HG03175 (cell line): ENCODE data around the gene LMAN2.

Source experiments
- ATAC-seq: cut with Tn5 transposase; IDR thresholded peaks from one replicate; pipeline ENCODE4 v1.9.1; 2021; ENCODE audit warnings: mild to moderate bottlenecking, moderate library complexity; ENCODE audit not compliant: unreplicated experiment

Gene LMAN2, protein sequence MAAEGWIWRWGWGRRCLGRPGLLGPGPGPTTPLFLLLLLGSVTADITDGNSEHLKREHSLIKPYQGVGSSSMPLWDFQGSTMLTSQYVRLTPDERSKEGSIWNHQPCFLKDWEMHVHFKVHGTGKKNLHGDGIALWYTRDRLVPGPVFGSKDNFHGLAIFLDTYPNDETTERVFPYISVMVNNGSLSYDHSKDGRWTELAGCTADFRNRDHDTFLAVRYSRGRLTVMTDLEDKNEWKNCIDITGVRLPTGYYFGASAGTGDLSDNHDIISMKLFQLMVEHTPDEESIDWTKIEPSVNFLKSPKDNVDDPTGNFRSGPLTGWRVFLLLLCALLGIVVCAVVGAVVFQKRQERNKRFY

DNA sequence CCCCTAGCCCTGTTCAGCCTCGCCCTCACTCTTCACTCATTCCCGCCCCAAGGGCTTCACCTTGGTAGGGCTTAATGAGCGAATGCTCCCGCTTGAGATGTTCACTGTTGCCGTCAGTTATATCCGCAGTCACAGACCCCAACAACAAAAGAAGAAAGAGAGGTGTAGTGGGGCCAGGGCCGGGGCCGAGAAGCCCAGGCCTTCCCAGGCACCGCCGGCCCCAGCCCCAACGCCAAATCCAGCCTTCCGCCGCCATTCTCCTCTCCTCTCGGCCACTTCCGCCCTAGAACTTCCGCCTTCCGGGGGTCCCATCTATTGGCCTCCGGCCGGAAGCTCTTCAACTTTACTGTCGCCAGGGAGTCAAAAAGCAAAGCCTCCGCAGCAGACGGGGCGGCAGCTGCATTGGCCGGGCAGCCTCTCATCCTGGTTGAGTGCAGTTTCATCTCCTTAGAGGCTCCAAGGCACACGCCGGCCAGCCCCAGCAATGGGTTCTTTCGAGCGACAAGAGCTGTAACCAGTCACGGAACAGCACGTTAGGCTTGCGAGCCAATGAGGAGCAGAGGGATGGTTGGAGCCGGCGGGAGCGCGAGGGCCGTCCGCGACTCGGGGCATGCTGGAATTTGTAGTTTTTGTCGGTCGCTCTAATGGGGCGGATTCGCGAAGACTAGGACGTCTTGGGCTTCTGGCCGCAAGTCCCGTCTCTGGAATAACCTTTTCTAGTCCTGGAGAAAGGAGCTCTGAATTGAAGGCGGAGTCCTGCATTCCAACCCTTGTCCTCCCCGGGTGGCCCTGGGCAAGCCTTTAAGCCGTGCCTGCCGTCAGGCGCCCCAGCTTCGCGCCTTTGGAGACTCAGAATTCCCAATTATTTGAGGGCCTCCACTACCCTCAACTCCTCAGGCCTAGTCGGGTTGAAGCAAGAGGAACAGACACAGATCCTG lies at the start of gene LMAN2:
TSS of gene LMAN2 (minus strand) at position 277 of the 938 bp plus-strand sequence. CDS start at position 256, 21 bp downstream.
- peak; percentile 94 for ATAC-seq

DNA sequence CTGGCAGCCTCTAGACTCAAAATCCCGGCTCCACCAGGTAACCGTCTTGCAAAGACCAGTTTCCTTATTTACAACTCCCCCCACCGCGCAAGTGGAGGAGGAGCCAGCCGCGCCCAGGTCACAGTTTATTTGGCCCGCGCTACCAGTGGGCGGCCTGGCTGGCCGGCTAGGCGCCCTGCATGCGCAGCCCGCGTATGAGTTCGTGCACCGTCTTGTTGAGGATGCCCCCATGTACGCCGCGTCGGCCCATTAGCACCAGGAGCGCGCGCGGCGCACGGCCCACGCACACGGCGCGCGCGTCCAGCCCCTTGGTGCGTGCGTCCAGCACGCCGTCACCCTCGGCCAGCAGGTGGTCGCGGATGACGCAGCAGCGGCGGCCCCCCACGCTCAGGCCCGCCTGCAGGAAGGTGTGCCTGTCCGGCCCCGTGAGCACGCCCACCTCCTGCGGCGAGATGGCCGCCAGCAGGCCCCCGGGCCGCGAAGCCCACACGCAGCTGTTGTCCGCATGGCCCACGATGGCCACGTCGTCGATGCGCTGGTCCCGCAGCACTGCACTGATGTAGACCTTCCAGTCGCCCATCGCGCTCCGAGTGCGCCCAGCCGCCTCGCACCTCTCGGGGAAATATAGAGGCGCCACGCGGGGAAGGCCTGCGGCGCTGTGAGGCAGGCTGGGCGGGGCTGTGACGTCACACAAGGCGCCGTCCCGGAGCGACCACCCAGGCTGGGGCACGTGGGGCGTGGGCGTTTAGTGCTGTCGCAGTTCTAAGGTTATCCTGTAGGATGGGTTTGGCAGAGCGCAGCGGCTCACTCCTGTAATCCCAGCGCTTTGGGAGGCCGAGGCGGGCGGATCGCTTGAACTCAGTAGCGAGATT lies 48.8 kb upstream of the LMAN2 start, which contains the start of gene PFN3:
TSS of gene PFN3 (minus strand) at position 665 of the 872 bp plus-strand sequence. CDS start at position 580, 85 bp downstream.
- ATAC-seq: no peak

DNA sequence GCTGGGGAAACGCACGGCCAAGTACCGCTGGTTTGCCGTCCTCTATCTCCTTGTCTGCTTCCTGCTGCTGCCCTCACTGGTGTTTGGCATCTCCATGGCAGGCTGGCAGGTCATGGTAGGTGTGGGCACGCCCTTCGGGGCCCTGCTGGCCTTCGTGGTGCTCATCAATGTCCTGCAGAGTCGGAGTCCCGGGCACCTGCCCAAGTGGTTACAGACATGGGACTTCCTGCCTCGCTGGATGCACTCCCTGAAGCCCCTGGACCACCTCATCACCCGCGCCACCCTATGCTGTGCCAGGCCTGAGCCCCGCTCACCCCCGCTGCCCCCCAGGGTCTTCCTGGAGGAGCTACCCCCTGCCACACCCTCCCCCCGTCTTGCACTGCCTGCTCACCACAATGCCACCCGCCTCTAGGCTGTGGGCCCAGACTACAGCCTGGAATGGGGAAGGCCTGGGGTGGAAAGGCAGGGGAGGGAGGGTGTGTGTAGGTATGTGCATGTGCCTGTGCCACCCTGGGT lies 46.5 kb upstream of the LMAN2 start:
- no peak for ATAC-seq

DNA sequence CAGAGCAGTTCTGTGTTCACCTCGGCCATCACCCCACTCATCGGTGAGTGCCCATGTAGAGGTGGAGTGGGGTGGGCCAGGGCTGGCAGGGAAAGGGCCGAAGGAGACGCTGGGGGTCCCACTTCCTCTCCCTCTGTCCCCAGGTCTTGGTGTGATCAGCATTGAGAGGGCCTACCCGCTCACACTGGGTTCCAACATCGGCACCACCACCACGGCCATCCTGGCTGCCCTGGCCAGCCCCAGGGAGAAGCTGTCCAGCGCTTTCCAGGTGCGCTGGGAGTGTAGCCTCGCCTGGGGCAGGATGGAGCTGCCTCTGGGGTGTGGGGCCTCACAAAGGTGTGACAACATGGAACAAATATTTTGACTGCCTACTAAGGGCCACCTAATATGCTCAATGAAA lies 45.3 kb upstream of the LMAN2 start:
- ATAC-seq: no peak

DNA sequence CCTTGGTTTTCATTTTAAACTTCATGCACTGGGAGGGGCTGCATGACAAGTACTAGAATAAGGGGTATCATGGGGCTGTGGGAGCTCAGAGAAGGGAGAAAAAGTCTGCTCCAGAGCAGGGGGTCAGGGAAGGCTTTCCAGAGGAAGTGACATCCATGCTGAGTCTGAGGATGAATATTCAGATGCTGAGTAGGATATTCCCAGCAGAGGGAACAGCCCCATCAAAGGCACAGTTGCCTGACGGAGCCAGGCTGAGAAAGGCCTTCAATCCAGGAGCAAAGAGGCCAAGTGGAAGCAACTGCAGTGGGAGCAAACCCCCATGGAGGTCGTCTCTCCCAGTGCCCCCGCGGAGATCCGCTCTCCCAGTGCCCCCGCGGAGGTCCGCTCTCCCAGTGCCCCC lies 44.6 kb upstream of the LMAN2 start:
- ATAC-seq: no peak

DNA sequence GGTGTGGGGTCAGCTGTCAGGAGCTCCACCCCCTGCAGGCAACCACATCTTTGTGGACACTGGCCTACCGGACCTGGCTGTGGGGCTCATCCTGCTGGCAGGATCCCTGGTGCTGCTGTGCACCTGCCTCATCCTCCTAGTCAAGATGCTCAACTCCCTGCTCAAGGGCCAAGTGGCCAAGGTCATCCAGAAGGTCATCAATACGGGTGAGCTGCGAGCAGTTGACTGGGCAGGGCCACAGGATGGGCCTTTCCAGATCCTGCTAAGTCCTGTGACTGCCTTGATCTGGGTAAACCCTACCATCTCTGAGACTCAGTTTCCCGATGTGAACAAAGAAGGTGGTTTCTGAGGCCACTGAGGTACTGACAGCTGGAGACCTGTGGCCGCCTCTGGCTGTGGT lies 42.5 kb upstream of the LMAN2 start:
- no peak for ATAC-seq

DNA sequence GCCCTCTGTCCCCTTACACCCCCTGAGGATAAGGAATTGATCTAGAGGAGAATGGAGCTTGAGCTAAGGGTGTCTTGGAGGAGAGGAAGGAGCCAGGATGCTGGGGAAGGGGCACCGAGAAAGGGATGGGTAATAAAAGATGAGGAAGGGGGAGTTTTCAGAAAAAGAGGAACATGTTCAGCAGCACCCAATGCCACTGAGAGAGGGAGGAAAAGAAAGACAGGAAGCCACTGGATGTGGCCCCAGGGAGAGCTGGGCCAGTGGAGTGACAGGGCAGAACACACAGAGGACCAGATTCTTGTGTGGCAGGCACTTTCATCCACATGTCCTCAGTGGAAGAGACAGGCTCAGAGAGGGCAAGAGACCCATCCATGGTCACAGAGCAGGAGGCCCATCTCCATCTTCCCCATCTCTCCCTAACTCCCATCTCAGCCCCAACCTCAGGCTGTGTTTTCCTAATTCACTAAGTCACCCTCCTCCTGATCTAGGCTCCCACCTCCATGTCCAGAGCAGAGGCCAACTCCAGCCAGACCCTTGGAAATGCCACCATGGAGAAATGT lies 41.8 kb upstream of the LMAN2 start:
- ATAC-seq: no peak

DNA sequence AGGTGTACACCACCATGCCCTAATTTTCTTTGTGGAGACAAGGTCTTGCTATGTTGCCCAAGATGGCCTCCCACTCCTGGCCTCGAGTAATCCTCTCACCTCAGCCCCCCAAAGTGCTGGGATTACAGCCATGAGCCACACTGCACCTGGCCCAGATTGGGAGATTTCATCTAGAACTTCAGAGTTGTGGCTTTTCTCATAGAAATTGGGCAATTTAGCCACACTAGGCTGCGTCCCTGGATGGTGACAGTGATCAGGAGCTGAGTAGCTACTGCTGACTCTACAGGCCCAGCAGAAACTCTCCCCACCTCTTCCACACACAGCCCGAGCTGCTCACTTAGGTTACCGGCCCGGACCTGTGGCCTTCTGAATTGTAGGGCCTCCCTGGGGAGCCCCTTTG lies 41.3 kb upstream of the LMAN2 start:
- no peak for ATAC-seq

DNA sequence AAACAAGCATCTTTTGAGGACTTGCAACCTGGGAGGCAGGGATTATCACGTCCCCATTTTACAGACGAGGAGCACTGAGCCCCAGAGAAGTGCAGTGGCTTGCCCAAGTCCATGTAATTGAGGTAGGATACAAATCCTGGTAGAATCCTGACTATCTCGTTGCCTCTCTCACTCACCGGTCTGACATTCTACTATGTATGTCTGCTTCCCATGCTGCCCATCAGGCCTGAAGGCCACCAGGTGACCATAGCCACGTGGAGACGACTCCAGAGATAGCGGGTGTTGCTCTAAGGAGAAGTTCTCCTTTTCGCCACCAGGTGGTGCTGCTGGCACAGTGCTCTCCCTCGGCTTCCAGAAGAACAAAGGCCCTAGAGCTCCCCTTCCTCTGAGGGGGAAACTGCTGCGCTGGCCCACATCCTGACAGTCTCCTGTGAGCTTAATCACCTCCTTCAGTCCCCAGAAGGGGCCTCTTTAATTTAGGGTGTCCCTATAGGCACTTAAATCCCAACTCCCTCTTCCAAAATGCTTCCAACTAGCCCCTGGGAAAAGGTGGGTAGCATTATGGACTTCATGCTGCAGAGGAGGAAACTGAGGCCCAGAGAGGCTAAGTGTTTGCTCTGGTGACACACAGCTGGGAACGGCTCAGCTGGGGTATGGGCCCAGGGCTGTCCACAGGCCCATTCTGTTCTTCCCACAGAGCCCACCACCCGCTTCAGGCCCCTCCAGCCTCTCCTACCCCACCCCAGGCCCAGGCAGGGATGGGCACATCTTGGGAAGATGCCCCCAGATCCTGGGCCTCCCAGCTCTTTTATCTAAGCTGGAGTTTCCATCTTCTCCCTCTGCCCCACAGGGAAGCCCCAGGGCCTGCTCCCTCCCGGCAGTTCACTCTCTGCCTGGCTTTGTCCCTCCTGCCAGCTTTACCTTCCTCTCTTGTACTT lies 39.2 kb upstream of the LMAN2 start:
- peak; percentile 62 for ATAC-seq

DNA sequence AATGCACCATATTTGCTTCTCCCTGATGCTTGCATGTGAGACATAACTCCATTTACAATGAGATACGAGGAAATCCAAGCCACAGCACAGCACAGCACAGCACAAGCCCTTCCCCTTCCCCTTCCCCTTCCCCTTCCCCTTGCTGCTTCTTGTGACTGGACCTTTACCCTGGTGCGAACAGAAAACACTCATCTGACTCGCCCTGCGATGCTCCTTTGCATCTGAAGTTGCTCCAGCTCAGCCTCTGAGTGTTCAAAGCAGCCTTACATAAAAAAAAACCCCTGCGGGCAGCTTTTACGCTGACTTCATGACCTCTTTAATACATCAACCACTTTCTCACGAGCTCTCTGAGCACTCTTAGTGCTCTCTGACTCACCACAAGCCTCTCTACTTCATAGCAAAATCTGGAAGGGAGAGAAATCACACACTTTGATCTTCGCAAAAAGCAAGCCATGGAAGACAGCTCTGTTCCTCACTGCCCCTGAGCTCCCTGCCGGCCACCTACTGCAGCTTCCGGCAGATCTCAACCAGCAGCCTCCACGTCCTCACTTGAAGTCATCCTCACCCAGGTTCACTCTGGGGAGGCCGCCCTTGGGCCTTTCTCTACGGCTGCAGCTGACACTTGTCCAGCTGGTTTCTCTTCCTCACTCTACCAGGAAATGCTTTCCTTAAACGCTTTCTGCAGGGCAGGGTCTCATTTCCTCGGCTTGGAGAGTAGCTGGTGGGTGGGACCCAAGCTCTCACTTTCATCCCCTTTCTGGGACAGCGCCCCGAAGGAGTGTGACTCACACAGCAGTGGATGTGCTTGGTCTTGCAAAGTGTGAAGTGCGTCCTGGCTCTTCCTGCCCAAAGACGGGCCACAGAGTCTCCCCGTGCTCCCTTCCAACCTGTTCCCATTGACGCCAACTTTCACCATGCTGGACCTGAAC lies 38.0 kb upstream of the LMAN2 start:
- ATAC-seq: peak; percentile 49

DNA sequence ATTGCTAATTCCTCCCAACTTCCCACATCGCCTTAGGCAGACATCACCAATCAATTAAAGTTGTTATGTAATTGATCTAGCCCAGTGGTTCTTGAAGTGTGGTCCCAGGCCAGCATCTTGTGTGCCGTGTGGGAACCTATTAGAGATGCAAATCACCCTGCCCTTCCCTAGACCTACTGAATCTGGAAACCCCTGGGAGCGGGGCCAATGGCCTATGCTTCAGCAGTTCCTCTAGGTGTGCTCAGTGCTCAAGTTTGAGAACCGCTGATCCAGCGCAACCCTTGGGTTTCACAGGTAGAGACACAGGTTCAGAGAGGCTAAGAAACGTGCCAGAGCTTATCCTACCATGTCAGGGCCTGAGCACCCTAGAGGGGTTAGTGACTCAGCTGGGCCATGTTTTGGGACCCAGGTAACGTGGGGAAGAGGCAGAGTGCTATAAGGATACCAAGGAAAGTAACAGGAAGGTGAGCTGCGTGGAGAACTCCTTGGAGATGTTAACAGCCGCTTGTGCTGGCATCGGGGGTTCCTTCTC lies 37.1 kb upstream of the LMAN2 start:
- ATAC-seq: no peak

DNA sequence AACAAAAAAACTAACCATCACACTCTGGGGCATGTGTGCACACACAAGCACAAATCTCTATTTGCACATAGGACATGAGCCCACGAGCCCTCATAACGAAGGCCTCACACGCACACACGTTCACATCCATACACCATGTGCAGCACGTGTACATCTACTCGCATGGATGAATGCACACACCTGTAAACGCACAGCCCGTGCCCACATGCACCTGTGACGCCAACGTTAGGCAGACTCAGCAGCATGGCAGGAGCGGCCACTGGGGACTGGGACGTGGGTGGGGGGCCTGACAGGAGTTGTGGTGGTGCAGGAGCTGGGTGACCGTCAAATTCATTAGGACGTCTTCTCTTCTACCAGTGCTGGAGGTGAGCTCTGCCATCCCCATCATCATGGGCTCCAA lies 35.9 kb upstream of the LMAN2 start:
- ATAC-seq: no peak

DNA sequence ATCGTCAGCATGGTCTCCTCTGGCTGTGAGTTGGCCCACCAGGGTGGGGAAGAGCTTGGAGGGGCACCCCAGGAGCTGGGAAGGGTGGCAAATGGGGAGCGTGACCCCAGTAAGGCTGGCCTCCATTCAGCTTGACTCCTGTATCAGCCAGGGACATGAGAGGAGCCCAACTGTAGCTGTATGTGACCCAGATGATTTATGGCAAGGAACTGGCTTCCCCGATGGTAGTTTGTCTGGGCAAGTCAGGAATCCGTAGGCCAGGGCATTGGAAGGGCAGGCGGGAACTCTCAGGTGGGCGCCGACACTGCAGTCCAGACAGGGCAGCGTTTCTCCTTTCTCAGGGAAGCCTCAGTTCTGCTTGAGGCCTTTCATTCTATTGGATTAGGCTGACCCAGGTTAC lies 35.1 kb upstream of the LMAN2 start:
- no peak for ATAC-seq

DNA sequence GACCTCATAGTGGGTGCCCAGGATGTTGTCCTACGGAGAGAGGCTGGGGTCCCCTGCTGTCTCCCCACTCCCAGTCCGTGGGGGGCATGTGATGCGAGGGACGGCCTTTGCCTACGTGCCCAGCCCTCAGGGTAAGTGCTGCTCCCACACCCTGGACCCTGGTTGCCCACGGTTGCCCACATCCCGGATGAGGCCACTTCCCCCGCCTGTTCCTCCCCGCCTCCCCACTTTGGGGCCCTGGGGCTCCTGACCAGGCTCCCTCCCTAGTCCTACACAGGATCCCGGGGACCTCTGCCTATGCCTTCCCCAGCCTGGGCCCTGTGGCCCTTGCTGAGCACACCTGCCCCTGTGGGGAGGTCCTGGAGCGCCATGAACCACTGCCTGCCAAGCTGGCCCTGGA lies 34.3 kb upstream of the LMAN2 start:
- no peak for ATAC-seq

DNA sequence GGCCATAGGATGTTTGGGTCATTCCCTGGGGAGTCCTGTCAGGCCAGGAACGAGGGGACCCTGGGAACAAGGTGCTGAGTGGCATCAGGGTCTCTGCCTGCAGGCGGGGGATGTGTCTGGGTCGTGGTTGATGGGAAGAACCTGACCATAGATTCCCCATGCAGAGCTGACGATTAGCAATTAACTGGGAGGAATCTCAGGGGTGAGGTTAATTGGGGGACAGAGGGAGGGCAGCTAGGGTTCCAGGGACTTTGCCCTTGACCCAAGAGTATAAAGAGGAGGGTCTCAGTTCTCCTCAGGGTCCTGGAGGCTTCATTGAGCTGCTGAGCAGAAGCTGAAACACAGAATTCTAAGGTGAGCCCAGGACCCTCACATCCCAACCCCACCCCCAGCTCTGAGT lies 32.7 kb upstream of the LMAN2 start, which contains the start of gene SLC34A1:
TSS of gene SLC34A1 (plus strand) at position 301 of the 400 bp plus-strand sequence. CDS start 1,308 bp downstream, outside the sequence.
- ATAC-seq: no peak

DNA sequence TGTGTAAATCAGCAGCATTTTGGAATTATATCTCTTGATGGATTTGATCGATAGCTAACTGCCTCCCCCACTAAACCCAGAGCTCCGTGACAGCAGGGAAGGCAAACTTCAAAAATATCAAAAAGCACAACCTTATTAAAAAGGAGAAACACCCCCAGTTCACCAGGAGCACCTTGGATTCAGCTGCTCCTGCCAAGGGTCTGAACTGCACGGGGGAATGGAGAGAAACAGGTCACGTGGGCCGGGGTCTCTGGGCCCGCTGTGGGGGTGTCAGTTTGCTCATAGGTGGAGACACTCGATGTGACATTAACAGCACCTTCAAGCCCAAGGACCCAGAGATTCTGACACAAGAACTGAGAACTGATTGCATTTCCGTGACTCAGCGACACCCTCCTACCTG lies 31.7 kb upstream of the LMAN2 start:
- ATAC-seq: no peak

DNA sequence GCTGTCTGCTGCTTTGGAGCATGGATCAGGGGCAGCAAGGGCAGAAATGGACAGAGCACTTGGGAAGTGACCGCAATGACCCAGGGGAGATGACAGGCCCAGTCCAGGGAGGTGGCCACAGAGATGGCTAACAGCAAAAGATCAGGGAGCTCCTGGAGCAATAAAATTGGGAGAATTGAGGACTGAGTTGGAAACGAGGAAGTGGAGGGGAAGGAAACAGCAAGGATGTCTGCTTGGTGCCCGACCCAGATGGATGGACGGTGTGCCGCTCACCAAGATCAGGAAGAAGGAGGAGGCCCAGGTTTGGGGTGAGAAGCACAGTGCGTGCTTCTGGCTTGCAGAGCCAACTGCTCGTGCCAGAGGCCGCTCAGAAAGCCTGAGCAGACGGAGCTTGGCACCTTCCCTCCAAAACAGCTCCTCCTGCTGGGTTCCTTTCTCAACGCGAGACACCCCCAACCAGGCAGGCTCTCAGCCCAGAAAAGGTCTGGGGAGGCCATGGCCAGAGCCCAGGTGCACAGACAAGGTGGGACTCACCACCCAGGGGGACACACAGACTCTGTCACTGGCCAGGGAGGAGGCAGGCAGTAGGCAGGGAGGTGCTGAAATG lies 31.1 kb upstream of the LMAN2 start:
- ATAC-seq: no peak

DNA sequence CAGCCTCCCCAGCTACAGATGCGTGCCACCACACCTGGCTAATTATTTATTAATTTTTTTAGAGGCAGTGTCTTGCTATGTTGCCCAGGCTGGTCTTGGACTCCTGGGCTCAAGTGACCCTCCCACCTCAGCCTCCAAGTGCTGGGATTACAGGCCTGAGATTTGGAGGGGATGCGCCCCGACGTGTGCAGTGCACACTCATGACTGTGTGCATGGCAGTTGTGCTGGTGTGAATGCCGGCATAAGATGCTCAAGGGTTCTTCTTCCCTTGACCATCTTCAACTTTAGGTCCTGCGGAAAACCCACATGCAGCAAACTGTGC lies 29.3 kb upstream of the LMAN2 start:
- ATAC-seq: no peak
